CD4-positive, alpha-beta T cell treated with Interleukin-2 at 100 ng/mL for 4 hours (primary cell): ENCODE measurements around the gene RILP.
A peak's percentile ranks its signal among the peaks of the same experiment; 100 is the strongest.

Experiments used
- DNase-seq: peaks from one replicate; pipeline ENCODE4 v3.0.0-alpha.2; 2020; ENCODE audit warnings: low spot score

RILP gene

DNA sequence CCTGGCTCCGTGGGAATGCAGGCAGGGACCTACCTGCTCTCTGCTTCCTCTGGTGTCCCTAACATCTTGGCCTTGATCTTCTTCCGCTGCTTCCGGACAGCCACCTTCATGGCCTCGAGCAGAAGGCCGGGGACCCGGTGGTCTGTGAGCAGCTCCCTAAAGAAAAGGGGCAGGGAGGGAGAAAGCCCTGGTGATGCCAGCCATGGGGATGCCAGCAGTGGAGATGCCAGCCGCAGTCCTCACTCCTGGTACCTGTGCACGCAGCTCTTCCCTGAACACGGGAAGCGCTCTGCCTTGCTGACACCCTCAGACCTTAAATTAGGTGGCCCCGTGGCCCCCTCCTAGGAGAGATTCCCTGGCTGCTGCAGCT lies 1.9 kb downstream of the RILP start:
- DNase-seq: no peak

DNA sequence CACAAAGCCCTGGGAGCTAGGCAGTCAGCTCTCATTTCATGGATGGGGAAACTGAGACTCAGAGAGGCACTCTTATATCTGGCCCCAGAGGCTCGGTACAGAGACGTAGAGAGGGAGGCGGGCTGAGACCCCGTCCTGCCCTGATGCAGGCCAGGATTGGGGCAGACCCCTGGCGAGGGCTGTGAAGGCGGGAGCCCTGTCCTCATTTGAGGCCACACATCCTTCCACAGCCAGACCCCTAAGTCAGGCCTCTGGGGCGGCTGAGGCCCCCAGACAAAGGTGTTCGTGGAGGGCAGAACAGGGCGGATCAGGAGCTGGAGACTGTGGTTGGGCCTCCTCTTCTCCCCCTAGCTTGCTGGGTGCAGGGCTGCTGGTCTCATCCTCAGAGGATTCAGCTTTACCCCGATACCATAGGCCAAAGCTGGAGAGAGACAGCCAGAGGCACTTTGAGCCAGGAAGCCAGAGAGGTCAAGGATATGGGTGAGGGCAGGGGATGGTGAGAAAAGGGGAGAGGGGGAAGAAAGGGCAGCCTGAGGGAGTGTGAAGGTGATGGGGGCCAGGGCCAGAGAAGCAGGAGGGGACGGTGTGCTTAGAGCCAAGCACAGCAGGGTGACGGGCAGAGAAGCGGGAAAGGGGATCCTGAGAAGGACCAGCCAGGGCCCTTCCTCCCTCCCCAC lies 3.3 kb downstream of the RILP start:
- DNase-seq: no peak

DNA sequence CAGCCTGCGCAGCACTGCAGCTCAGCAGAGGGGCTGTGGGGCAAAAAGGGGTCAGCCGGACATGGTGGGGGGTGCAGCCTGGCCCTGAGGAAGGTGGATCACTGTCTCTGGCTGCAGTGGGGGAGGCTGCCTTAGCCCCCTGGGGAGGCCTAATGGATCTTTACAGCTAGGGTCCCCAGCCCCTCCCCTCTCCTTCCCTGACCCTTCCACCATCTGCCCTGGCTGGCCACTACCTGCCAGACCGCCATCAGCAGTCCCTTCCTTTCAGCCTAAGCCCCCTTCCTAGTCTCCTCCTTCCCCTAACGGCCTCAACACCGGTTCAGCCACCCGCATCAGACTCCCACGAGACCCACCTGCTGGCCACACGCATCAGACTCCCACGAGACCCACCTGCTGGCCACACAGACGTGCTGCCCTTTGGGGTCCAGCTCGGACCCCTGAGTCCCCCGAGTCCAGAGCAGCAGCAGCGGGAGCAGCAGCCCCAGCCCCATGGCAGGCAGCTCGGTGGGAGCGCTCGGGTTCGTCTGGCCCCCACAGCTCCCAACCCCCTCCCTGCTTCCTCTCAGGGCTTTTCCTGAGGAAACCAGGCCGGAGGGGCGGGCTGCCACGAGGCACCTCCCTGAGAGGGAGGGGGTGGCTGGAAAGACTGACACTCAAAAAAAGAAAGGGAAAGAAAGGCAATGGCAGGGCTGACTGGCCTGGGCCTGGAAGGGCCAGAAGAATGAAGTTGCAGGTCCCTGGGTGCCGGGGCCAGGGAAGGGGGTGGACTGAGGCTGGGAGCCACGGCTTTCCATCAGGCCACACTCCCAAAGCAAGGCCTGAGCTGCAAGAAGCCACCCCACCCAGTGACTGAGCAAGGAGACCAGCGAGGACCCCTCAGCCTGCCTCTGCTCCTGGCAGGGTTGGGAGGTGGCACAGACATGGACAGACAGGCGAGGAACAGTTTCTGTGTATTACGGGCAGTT lies 4.2 kb downstream of the RILP start, which contains the start of gene SCARF1:
TSS of gene SCARF1 (minus strand) at position 526 of the 965 bp plus-strand sequence. CDS start at position 491, 35 bp downstream.
- DNase-seq: no peak

DNA sequence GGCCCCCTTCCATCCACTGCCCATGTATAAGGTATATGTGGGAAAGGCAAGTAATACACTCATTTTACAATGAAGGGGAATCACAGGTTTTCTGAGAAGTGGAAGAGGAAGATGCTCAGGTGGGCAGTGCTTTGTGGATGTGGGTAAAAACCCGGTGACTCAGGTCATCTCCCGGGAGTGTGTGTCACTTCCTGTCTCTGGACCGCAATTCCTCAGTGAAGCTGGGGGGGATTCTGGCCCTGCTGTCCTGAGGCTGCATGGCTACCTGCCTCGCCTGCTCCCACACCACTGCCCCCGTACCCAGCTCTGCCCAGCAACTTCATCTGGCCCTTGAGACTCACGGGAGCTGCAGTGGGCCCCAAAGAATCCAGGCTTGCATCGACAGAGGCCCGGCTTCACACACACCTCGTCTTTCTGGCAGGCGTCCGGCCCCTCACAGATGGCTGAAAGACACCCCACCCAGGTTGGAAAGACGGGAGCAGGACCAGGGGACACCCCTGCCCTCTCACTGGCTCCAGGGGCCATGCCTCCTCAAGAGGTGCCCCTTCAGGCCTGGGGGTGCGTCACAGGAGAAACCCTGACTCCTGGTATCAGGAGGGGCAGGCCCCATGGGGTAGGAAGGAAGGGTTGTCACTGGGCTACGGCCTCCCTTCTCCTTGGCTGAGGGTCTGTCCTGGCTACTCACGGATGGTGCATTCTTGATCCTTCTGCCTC lies 5.0 kb downstream of the RILP start:
- DNase-seq: peak; percentile 72

DNA sequence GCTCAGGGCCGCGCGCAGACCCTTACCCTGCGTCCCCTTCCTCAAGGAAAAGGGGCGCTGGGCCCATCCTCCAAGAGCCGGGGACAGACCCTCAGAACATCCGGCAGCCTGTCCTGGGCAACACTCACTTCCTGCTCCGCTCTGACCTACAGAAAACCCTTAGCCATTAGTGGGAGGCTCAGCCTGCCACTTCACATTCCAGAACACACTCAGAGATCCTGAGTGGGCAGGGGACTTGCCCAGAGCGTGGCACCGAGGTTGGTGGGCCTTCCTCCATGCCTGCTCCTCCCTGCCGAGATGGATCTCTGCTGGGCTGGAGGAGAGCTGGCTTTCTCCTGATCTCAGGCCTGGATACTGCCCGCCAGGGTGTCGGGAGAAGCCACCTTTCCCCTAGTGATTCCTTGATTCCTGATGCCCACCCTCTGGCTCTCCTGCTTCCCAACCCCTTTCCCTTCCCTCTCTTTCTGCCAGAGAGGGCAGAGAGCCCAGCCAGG lies 5.6 kb downstream of the RILP start:
- DNase-seq: no peak

DNA sequence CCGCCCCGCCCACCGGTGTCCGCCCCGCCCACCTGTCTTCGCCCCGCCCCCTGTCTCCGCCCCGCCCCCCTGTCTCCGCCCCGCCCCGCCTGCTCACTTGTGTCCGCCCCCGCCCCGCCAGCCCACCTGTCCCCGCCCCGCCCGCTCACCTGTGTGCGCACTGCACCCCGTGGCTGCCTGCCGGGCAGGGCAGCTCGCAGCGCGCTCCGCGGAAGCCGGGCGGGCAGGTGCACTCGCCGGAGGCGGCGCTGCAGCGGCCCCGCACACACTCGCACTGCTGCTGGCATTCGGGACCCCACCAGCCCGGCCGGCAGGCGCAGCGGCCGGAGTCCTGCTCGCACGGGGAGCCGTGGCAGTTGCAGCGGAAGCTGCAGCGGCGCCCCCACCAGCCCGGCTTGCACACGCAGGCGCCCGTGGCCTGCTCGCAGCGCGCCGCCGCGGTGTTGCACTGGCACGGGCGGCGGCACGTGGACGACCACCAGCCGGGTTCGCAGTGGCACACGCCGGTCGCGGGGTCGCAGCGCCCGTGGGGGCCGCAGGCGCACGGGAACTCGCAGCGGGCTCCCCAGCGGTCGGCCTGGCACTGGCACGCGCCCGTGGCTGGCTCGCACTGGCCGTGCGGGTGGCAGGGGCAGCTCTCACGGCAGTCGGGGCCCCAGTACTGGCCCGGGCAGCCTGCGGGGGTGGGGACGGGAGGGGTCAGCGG lies 6.2 kb downstream of the RILP start:
- DNase-seq: peak; percentile 48

DNA sequence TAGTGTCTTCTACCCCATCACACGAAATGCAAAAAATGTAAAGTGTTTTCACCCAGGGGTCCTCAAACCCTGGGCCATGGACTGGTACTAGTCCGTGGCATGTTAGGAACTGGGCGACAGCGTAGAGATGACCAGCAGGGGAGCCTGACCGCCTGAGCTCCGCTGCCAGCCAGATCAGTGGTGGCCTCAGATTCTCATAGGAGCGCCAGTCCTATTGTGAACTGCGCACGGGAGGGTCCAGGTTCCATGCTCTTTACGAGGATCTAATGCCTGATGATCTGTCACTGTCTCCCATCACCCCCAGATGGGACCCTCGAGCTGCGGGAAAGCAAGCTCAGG lies 8.6 kb downstream of the RILP start:
- DNase-seq: no peak

DNA sequence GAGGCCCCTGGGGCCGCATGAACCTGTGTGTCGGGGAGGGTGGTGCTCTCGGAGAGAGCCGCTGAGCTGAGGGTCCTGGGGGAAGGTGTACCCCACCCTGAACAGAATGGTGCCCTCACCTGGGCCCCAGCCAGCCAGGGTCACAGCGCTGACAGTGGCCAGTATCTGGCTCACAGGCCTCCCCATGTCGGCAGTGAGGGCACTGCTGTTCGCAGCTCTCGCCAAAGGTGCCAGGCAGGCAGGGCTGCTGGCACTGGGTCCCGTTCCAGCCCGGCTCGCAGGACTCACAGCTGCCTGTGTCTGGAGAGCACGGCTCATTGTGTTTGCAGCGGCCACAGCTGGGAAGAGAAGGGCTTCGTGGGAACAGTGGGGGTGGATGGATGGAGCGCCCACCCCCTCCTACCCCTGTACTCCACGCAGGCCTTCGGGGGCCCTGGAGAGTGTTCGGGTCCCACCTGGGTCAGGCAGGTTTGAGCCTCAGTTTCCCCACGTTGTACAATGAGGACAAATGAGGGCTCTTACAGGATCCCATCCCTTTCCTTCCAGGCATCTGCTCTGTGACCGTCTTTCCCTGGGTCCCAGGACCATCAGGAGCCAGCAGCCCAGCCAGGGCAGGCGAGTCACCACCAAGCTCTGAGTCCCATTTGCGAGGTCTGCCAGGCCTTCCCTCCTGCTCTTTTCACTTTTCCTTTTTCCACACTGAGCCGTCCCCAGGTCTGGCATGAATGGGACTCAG lies 9.2 kb downstream of the RILP start:
- DNase-seq: no peak

DNA sequence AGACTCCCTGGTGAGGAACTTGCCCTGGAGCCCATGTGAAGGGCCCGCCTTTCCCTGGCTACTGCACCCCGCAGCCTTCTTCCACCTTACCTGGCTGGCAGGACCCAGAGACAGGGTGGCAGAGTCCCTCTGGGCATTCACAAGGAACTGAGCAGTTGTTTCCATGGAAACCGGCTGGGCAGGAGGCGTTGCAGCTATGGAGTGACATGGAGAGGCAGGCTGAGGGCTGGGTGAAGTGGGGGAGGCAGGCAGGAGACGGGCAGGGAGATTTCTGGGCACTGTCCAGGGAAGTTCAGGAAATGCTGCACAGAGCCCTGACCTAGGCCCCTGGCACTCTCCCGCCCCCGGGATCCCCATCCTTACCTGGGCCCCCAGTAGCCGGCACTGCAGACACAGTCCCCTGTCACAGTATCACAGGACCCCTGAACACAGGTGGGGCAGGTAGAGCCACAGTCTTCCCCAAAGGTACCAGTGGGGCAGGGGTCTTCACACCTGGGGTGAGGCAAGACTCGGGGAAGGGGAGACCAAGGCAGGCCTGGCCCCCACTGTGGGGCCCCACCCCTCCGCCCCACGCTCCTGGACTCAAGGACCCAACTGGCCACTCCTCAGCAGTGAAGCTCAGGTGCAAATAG lies 10.0 kb downstream of the RILP start:
- no peak for DNase-seq

DNA sequence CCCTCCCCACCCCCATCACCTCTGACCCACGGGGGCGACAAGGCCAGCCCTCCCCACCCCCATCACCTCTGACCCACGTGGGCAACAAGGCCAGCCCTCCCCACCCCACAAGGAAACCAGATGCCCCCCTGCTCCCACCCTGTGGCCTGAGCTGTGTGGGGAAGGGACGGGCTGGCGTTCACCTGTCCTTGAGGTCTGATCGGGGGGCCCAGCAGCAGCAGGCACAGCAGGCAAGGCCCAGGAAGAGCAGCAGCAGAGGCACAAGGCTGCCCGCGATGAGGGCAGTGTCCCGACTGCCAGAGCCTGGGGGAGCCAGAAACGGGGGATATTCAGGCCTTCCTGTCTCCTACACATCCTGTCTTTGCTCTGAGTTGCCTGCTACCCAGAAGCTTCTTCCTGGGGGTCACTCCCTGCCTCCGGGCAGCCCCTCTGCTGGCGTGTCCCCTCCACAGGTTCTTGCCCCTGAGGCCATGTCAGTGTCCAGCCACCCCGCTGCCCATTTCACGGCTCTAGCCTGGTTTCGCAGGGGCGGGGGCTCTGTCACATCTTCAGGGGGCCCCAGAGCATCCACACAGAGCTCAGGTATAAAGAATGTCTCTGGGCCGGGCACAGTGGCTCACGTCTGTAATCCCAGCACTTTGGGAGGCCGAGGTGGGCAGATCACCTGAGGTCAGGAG lies 10.9 kb downstream of the RILP start:
- DNase-seq: no peak

DNA sequence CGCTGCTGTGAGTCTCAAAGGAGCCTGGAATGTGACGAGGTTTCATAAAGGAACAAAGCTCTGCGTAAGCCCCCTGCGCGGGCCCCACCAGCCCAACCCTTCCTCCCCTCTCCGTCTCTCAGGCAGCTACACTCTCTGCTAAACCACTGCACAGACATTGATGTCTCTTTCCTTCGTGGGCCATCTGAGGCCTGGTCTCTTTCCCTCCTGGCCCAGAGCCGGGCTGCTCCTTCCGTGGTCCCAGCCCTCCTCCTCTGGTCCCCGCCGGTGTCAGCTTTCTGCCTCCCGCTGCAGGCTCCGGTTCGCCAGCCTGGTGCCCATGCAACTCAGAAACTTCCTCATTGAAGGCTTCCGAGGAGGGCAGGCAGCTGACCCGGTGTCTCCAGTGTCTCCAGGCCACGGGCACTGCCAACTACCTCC lies 11.5 kb downstream of the RILP start:
- DNase-seq: no peak

DNA sequence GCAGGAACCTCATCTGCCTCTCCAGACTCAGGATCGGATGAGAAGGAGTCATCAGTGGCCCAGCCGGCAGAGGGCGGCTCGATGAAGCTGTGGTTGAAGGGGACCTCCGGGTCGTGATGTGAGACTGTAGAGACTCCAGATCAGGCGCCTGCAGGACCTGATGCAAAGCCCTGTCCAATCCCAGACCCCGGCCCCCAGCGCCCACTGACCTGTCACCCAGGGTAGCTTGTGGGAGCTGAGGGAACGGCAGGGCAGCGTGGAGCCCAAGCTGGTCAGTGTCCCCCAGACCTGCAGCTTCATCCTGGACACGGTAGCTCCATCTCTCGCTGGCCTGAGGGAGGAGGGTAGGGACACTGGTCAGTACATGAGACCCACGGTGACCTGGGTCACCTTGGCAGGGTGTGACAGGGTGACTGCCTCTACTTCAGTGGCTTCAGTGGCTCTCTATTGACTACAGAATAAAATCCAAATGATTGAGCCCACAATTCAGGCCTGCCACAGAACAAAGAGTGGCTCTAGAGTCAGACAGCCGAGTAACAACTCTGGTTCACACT lies 12.9 kb downstream of the RILP start:
- no peak for DNase-seq

DNA sequence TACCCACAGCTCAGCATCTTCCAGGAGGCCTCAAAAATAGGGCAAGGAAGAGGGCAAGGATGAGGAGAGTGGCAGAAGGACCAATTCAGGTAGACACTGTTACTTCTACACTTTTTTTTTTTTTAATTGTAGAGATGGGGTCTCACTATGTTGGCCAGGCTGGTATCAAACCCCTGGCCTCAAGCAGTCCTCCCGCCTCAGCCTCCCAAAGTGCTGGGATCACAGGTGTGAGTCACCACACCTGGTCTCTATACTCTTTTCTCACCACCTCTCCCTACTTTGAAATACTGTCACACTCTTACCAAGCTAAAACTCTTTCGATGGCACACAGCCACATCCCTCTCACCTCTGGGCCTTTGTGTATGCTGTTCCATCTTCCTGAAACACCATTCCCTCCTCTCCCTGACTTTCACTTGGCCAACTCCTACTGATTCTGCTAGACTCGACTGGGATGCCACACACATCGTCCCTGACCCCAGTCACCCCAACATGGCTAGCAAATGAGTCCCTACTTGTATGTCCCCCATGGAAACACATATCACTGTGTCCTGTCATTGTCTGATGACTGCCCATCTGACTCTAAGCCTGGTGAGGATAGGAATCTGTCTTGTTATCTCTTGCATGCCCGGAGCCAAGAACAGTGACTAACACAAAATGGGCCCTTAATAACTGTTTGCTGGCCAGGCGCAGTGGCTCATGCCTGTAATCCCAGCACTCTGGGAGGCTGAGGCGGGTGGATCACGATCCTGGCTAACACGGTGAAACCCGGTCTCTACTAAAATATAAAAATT lies 13.8 kb downstream of the RILP start:
- DNase-seq: no peak

DNA sequence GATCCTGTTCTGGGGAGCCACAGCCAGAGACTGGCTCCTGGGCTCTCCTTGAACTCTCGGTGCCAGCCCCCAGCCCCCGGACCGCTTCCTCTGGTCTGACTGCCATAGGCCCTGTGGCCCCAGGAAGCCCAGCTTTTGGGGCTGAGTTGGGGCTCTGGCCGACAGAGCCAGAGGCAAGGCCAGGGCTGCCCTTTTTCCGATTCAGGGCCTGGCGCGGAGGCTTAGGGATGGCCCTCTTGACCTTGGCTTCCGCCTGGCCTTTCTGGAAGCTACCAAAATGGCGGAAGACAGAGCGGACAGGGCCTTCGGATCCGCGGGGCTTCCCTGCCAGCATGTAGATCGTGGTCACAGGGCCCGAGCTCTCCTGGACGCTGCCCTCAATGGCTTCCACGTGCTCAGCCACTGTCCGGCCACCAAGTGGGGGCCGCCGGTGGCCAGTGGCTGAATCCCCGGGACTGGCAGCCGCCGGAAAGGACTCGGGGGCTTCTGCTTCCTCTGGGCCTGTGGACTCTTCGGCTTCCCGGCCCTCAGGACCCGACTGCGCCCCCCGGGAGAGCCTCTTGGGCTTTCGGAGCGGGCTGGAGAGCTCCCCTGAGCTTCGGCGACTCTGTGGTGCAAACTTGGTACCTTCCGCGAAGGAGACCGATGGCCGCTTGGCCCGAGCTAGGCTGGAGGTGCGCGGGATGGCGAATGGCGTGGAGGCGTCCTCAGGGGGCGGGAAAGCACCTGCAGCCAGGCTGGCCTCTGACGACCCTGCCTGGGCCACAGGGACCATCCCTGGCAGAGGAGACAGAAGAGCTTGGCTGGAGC lies 14.6 kb downstream of the RILP start:
- no peak for DNase-seq

DNA sequence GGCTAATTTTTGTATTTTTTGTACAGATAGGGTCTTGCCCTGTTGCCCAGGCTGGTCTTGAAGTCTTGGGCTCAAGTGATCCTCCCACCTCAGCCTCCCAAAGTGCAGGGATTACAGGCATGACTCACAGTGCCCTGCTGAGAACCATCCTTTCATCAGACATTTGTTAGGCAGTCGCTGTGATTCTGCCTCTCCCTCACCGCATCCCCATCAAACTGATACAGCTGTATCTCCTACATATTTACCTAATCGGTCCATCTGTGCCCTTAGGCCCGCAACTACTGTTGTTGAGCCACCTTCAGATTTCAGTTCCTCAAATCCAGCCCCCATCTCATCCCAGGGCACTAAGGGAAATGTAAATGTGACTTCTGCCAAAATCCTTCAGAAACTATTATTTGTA lies 19.0 kb downstream of the RILP start:
- no peak for DNase-seq

DNA sequence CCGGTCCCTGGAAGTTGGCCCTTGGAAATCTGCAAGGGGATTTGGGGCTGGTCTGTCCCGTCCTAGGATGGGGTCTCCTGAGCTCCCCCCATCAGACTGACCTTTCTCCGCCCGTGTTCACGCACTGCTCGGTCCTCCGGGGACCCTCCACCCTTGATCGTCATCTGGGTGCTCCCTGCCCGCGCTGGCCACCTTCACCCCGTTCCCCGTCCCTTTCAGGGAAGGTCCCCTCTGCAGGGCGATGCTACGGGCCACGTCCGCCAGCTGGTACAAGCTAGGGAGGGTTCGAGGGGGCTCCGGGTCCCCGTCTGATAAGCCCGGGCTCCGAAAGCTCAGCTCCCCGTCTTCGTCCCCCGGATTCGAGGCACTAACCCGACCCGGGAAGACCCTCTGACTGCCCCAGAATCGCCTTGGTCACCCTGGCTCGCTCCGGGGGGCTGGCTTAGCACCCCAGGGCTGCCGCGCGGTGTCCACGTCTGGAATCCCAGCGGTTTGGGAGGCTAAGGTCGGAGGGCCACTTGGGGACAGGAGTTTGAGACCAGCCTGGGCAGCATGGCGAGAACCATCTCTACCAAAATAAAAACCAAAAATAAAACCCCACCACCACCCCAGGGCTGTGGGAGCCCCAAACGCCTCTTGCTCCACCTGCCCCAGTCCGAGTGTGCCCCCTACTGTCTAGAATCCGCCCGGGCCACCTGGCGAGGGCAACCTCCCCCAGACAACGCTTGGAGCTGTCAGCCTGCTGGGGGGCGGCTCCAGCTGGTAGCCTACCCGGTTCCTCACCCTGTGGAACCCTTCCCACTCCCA lies 20.0 kb downstream of the RILP start:
- DNase-seq: peak; percentile 72

DNA sequence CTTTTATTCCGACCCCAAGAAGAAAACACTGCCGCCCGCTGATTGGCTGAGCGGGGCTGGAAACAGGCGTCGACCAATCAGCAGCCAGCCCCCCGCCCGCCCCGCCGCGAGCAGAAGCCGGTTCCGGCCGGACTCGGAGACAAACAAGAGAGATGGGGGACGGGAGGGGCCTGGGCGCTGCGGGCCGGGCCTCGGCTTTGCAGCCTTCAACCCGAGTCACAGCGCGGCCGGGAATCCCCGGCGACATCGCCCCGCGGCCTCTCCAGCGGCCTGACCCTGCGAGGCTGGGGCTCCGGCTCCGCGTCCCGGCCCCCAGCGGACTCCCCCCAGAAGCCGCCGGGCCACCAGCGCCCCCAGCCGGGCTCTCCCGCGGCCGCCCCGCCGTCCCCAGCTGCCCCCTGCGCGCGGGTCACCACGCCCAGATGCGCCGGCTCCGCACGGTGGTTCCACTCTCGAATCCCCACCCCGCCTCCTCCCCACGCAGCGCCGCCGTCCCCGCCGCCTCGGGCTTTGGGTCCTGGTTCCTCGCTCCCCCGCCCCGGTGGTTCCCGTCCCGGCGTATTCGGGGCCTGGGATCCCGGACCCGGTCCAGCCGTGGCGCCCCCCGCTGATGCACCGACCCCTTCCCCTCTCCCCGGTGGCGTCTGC lies 20.7 kb downstream of the RILP start:
- DNase-seq: peak; percentile 94
